ENCODE measurements around the gene CHKB.

CHKB gene

GRCh38 chr22:50624347-50625130 is 41.9 kb upstream of the CHKB start:
- Histone ChIP-seq H3K9me3 (ENCODE audit: control insufficient read depth, low read length) (no peaks in the 10 kb centered on the region), H3K4me2 (ENCODE audit: low read length) (no peak overlapping the region), H3K27ac (no peak overlapping the region), H3K79me2 (no peaks in the 10 kb centered on the region), H3K4me1 (peaks cover 21% of the 10 kb centered on the region), H3K36me3 (ENCODE audit: control insufficient read depth, insufficient read depth, low read length) (no peaks in the 10 kb centered on the region), H2AFZ (no peak overlapping the region), H3K27me3 (ENCODE audit: control insufficient read depth, insufficient read depth, low read length) (no peaks in the 10 kb centered on the region), H3K9ac (no peak overlapping the region), H3K4me3 (ENCODE audit: low read depth, low read length) (no peak overlapping the region)
- TF ChIP-seq CTCF (IDR thresholded peaks at IDR 0.05): no peak

GRCh38 chr22:50622723-50623327 is 40.2 kb upstream of the CHKB start:
- Histone ChIP-seq H3K9ac (no peak overlapping the region), H3K27ac (peak overlapping the region; percentile 80), H3K4me3 (ENCODE audit: low read depth, low read length) (no peak overlapping the region), H3K36me3 (ENCODE audit: control insufficient read depth, insufficient read depth, low read length) (no peaks in the 10 kb centered on the region), H3K4me2 (ENCODE audit: low read length) (peak overlapping the region; percentile 77), H3K27me3 (ENCODE audit: control insufficient read depth, insufficient read depth, low read length) (no peaks in the 10 kb centered on the region), H2AFZ (peak overlapping the region; percentile 61), H3K9me3 (ENCODE audit: control insufficient read depth, low read length) (no peaks in the 10 kb centered on the region), H3K79me2 (no peaks in the 10 kb centered on the region), H3K4me1 (peaks cover 21% of the 10 kb centered on the region)
- TF ChIP-seq CTCF (IDR thresholded peaks at IDR 0.05): no peak

DNA sequence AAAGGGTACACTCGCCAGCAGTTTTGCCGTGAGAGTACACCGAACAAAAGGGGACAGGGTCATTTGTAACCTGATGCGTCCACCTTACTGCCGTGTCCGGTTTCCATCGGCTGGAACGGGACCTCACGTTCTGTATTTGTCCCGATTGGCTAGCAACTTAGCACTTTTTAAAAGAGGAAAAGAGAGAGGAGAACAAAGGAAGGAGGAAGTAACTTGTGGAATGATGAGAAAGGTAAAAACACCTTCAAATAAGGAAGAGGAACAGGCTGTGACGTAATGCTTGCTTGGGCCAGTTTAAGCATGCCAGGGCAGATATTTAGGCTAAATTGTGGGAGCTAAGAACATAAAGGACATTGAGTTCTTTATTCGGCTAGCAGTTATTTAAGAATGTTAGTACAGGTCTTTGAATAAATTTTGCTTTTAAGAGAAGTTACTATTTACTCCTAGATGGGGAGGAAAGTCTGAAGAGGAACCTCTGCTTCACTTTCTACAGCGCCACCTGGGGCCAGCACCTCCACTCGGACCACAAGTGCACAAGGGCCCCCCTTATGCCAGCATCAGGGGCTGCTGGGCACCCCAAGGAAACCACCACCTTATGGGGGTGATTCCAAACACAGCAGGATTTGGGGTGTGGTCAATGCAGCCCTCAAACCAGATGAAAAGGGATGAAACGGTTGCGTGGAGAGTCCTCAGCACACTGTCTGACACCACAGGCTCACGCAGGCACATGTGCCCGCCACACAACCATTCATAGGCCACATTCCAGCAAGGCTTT is 39.5 kb upstream of the CHKB start:
- peak overlapping the region; percentile 61 for H2AFZ ChIP-seq
- peaks cover 21% of the 10 kb centered on the region for H3K4me1 ChIP-seq
- H3K4me2 ChIP-seq (ENCODE audit: low read length): peak overlapping the region; percentile 77
- peak overlapping the region; percentile 40 for H3K4me3 ChIP-seq (ENCODE audit: low read depth, low read length)
- no peaks in the 10 kb centered on the region for H3K79me2 ChIP-seq
- H3K9ac ChIP-seq: no peak overlapping the region
- H3K36me3 ChIP-seq (ENCODE audit: control insufficient read depth, insufficient read depth, low read length): no peaks in the 10 kb centered on the region
- no peaks in the 10 kb centered on the region for H3K27me3 ChIP-seq (ENCODE audit: control insufficient read depth, insufficient read depth, low read length)
- TF ChIP-seq CTCF (IDR thresholded peaks at IDR 0.05): no peak
- H3K27ac ChIP-seq: peak overlapping the region; percentile 80
- no peaks in the 10 kb centered on the region for H3K9me3 ChIP-seq (ENCODE audit: control insufficient read depth, low read length)

- TF ChIP-seq CTCF (IDR thresholded peaks at IDR 0.05): no peak
- Histone ChIP-seq H3K27me3 (ENCODE audit: control insufficient read depth, insufficient read depth, low read length) (no peaks in the 10 kb centered on the region), H3K4me3 (ENCODE audit: low read depth, low read length) (peak overlapping the region; percentile 40), H3K9me3 (ENCODE audit: control insufficient read depth, low read length) (no peaks in the 10 kb centered on the region), H3K4me1 (peaks cover 21% of the 10 kb centered on the region), H3K9ac (no peak overlapping the region), H2AFZ (no peak overlapping the region), H3K4me2 (ENCODE audit: low read length) (peak overlapping the region; percentile 77), H3K27ac (no peak overlapping the region), H3K36me3 (ENCODE audit: control insufficient read depth, insufficient read depth, low read length) (no peaks in the 10 kb centered on the region), H3K79me2 (no peaks in the 10 kb centered on the region)
These were observed 38.8 kb upstream of the CHKB start for GRCh38 chr22:50621356-50621880.
